GM12872 (cell line): Measurements from ENCODE around the gene BMP8A.

Experiments used
- CTCF ChIP-seq: IDR thresholded peaks from 3 replicates; pipeline ENCODE4 v1.5.1; 2011; ENCODE audit warnings: low read depth, mild to moderate bottlenecking, low read length, moderate library complexity; ENCODE audit not compliant: insufficient read depth

BMP8A gene

GRCh38 chr1:39453603-39454002, 37.8 kb upstream of the BMP8A start:
- no peak for TF ChIP-seq CTCF

GRCh38 chr1:39458991-39459390, 32.4 kb upstream of the BMP8A start:
- no peak for TF ChIP-seq CTCF

GRCh38 chr1:39462074-39462473, 29.4 kb upstream of the BMP8A start:
- TF ChIP-seq CTCF = no peak

GRCh38 chr1:39466413-39467107, 24.9 kb upstream of the BMP8A start:
- no peak for TF ChIP-seq CTCF

GRCh38 chr1:39469150-39469549, 22.3 kb upstream of the BMP8A start:
- TF ChIP-seq CTCF = no peak

- no peak for TF ChIP-seq CTCF
These were observed 21.4 kb upstream of the BMP8A start for GRCh38 chr1:39470040-39470439.

GRCh38 chr1:39472826-39473225, 18.6 kb upstream of the BMP8A start:
- TF ChIP-seq CTCF = no peak
